Smooth muscle cell of the brain vasculature (primary cell): ENCODE data around the gene PSMB5.

Experiments used
- DNase-seq: peaks from one replicate; pipeline ENCODE4 v3.0.0-alpha.2; 2012; ENCODE audit warnings: low read depth, low spot score

Gene PSMB5

GRCh38 chr14:22991852-22992251 is 42.8 kb downstream of the PSMB5 start:
- DNase-seq, result no peak

- no peak for DNase-seq
These were observed 47.4 kb downstream of the PSMB5 start for GRCh38 chr14:22987291-22987690.

- DNase-seq, result no peak
These were observed 48.1 kb downstream of the PSMB5 start for GRCh38 chr14:22986508-22987054.

DNA sequence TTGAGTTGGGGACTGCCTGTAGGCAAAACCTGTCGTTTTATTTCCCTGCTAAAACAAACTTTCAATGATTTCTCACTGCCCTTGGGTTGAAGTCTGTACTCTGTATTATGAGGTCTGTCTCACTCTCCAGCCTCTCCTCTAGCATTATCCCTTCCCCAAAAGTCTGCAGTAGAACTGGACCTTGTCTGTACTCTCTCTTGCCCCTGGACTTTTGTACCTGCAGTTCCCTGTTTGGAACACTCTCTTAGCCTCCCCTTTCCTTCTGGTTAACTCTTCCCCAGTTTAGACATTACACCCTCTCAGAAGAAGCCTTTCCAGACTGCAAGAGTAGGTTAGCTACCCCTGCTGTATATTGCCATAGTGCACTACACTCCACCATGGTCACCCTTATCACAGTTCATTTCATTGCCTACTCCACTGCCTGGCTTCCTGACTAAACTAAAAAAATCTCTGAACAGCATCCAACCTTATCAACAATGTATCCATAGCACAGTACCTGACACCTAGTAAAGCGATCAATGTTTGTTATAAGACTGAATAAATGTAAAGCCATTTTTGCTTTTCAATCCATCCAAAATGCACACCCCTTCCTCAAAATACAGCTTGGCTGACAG is 48.7 kb downstream of the PSMB5 start:
- DNase-seq, result no peak

- DNase-seq, result no peak
These were observed 49.6 kb downstream of the PSMB5 start for GRCh38 chr14:22984959-22985658.

DNA sequence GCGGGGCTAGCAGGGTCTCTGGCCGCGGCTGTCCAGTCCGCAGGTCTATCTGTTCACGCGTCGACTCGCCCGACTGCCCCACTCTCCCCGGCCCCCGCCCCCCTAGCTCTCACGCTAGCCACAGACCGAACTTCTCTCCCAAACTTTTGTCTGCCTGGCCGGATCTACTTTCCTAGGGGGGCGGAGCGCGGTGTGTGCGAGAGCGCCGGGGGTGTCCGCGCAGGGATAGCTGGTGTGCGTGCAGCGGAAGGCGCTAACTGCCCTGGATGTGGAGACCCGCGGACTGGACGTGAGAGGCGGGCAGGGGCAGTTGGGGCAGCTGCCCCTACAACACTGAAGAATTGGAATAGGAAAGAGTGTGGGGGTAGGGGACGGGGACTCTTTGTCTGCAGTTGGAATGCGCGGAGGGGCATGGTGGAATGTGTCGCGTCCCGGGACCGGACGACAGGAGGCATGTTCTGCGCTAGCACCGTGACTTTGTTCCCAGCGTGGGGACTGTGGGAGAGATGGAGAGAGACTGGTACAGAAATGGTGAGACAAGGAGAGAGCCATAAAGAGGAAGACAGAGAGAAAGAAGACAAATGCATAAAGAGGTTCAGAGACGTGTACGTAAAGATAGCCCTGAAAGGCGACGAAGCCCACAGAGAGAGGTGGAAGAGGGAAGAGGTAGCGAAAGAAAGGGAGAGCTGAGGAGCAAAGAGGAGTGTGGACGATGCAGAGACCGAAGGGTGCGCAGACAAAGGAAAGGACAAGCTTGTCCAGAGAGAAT is 52.0 kb downstream of the PSMB5 start, which contains the start of gene AJUBA:
TSS of gene AJUBA (minus strand) at position 75 of the 769 bp plus-strand sequence. CDS start 285 bp downstream, outside the sequence.
- DNase-seq, result no peak

- DNase-seq, result no peak
These were observed 52.7 kb downstream of the PSMB5 start for GRCh38 chr14:22981876-22982476.

DNA sequence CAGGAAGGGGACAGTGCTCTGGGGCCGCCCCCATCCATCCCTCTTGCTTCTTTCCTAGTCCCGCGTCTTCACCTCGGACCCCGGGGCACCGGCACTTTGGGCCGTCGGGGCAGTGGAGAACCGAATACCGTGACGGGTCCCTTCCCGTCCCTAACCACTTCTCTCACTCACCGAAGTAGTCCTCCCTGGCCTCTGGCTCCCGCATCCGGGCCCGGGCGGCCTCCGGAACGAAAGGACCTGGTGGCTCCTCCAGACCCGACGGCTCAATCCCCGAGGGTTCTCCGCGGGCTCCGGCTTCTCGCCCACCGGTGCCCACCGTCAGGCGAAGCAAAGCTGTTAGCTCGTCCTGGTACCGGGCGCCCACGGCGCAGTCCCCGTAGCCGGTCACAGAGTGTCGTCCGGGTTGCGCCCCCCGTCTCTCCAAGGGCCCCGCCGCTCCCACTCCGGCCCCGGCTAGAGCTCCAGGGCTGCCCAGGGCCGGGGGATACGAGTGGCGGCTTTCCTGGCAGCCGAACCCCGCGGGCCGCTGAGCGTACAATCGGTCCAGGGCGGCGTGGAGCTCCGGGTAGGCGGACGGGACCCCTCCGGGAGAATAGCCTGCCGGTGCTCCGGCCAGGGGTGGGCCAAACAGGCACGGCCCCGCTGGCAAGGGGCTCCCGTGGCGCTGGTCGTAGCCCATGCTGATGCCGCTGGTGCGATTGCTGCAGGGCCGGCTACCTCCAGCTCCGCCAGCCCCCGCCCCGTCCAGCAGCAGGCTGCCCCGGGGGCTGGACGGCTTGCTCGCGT is 53.4 kb downstream of the PSMB5 start:
- no peak for DNase-seq

GRCh38 chr14:22980672-22981089 is 54.0 kb downstream of the PSMB5 start:
- no peak for DNase-seq

DNA sequence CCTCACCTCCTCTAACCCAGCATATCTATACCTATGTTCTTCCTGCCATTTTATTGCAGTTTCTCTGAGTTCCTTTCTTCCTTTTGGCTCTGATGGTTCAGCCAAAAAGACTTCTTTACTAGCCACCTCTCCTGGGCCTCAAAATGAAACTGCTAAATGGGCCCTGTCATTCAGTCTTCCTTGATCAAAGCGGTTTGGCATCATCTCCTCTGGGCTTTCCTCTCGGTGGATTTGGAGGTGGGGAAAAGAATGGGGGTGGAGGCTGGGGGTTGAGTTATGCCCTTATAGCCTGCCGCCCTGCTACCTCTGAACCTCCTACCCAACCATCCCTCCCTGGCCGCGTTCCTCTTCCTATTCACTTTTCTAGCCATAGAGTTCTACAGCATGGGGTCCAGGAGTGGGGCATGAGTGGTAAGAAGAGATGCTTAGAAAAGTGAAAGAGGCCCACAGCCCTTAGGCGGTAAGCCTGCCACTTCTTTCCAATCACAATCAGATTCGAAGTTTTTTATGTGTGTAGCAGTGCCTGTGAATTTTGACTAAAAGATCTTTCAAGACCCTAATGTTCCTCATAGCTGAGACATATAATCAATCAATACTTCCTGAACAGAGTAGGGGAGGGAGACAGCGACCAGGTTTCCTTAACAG is 54.8 kb downstream of the PSMB5 start:
- DNase-seq, result no peak

DNA sequence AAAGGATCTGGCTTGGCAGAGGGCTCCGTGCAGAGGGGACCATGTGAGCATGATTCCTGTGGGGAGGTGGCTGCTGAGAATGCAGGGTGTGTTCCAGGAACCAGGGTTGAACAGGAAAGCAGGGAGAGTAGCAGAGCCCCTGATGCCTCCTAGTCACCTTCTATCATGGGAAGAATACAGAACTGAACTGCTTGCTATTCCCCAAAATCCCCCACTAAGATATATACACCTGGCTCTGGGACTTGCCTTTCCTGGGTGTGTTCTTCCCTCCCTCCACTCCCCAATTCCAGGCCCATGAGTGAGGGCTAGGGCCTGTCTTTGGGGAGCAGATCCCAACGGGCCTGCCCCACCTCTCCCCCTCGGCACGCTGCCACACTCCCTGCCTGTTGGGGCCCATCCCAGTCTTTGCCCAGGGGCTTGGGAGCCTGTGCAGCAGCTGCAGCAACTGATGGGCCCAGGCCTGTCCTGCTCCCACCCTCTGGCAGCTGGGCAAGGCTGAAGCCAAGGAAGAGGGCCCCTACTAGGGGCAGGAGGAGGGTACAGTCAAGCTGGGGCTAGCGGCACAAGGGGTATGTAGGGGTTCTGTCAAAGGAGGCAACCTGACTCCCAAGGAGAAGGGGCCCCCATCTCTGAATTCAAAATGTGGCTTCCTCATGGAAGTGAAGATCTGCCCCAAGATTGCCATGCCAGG is 55.6 kb downstream of the PSMB5 start:
- DNase-seq, result no peak

DNA sequence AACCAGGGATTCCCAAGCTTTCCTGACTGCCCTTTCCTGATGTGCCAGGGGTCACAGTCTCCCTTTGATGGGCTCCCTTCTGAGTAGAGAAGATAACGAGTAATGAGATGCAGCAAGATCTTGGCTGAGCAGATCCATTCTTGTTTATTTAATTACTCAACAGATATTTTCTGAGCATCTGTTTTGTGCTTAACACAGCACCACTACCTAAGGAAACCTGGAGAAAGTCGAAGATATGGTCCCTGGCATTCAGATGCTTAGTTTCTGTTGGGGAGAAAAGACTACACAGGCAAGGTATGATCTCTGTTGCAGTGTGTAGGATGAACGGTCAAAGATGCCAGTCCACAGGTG is 56.2 kb downstream of the PSMB5 start:
- no peak for DNase-seq

- DNase-seq, result no peak
These were observed 56.8 kb downstream of the PSMB5 start for GRCh38 chr14:22977684-22978486.

DNA sequence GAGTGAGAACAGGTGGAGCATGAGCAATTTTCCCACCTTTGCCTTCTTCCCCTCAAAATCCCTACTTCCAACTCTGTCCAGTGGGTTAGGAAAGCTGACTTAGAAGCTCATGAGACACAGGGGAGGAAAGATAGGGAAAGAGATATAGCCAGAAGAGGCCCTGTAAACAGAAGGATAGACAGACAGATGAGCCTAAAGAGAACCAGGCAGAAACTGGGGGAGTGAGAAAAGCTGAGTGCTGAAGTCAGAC is 57.3 kb downstream of the PSMB5 start:
- no peak for DNase-seq

DNA sequence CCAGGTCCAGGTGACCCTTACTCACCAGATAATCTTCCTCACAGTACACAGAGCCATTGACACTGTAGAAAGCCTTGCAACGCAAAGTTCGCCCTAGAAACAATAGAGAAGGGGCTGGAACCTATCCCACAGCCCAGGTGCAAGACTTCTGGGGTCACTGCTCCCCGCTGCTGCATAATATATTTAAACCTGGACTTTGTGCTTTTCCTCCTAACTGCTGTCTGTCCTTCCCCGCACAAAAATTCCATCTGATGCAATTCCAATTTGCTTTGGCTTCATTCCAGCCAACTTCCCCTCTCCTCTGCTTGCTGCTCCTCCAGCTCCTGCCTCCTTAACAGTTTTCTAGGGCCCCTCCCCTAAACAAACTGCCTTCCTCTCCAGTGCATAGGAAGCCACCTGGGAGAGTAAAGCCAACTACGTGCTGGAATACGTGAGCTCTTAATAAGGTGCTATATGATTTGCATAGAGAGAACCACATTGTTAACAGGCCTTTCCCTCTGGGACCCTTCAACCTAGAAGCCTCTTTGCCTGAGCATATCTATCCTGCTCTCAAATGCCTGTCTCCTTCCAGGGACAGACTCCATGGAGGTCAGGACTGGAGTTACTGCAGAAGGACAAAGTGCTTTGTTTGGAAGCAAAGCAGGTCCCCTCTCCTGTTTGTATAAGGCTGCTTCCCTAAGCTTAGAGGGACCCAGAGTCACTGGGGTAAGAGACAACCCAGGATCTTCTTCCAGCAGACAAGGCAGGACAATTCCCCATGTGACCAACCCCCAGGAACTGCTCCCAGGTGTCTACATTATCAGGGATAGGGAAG is 57.9 kb downstream of the PSMB5 start:
- no peak for DNase-seq
